ENCODE results near the gene MARCKS.

DNA sequence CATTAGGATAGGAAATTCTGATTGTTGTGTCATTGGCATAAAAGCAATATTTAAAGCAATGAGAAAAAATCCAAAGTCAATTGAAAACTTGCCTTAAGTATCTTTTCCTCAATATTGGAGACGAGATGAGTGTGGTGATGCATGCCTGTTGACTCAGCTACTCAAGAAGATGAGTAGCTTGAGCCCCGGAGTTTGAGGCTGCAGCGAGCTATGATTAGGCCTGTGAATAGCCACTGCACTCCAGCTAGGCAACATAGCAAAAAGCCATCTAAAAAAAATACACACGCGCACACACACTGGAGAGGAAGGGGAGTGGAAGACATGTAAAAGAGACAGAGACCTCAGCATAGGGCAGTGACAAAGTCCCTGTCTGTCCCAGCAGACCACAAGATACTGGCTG is 9.7 kb upstream of the MARCKS start:
- TF ChIP-seq, protein P1, sequence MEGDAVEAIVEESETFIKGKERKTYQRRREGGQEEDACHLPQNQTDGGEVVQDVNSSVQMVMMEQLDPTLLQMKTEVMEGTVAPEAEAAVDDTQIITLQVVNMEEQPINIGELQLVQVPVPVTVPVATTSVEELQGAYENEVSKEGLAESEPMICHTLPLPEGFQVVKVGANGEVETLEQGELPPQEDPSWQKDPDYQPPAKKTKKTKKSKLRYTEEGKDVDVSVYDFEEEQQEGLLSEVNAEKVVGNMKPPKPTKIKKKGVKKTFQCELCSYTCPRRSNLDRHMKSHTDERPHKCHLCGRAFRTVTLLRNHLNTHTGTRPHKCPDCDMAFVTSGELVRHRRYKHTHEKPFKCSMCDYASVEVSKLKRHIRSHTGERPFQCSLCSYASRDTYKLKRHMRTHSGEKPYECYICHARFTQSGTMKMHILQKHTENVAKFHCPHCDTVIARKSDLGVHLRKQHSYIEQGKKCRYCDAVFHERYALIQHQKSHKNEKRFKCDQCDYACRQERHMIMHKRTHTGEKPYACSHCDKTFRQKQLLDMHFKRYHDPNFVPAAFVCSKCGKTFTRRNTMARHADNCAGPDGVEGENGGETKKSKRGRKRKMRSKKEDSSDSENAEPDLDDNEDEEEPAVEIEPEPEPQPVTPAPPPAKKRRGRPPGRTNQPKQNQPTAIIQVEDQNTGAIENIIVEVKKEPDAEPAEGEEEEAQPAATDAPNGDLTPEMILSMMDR (IDR thresholded peaks at IDR 0.05; ENCODE audit: low read depth, low read length) = no peak
- no peak for TF ChIP-seq EZH2phosphoT487 (IDR thresholded peaks at IDR 0.05; ENCODE audit: low read depth)

Data from OCI-LY3 (cell line).